ENCODE measurements around the gene PDE9A.

DNA sequence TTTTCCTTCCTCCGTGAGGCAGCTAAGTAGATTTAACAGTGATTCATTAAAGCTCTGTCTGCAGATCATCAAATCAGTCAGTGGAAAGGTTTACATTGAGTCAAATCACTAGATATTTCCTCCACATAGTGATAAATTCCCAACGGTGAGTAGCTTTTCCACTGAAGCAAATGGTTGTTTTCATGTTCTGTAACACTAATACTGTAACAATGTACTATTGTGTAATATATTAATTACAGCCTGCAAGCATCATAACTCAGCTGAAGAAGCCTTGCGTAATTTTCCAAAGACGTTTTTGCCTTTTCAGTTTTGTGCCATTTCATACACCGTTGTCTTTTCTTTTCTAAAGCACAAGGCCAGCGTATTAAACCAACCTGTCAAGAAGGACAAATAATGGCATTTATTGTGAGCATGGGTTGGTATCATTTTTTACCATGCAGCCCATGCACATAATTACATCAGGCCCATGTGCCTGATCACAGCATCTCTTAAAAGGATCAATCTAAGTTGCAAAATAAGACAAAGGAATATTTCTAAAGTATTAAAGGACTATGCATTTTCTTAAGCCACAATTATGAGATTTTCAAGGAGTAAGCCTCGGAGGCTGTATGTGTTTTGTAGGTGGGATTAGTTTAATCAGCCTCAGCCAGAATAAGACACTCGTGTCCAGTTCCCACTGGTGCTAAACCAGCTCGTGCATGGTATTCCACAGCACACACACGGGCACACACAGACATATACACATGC, 16.7 kb upstream of the PDE9A start:
- TF ChIP-seq, protein P1, sequence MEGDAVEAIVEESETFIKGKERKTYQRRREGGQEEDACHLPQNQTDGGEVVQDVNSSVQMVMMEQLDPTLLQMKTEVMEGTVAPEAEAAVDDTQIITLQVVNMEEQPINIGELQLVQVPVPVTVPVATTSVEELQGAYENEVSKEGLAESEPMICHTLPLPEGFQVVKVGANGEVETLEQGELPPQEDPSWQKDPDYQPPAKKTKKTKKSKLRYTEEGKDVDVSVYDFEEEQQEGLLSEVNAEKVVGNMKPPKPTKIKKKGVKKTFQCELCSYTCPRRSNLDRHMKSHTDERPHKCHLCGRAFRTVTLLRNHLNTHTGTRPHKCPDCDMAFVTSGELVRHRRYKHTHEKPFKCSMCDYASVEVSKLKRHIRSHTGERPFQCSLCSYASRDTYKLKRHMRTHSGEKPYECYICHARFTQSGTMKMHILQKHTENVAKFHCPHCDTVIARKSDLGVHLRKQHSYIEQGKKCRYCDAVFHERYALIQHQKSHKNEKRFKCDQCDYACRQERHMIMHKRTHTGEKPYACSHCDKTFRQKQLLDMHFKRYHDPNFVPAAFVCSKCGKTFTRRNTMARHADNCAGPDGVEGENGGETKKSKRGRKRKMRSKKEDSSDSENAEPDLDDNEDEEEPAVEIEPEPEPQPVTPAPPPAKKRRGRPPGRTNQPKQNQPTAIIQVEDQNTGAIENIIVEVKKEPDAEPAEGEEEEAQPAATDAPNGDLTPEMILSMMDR (IDR thresholded peaks at IDR 0.05): no peak
- TF ChIP-seq POLR2A (IDR thresholded peaks at IDR 0.05): no peak

Data from breast epithelium (tissue), 3 donors.